Activated CD4-positive, alpha-beta memory T cell treated with anti-CD3 and anti-CD28 coated beads, Interleukin-2, amount 10 ng/mL, durations not matched to agents 7 days and 5 days (primary cell): Measurements from ENCODE around the gene VPS11. TPM values are rescaled to one million over a fixed set of nuclear protein-coding genes. Genes with fewer than 3 reads are reported as not detected.

Source experiments
- CTCF ChIA-PET: fragments of 350-600 bp; sonication (Branson Sonifier 250); formaldehyde crosslinking; loops from one replicate; lab custom pipeline; 2021; ENCODE audit warnings: antibody characterized with exemption, inconsistent platforms; lab: Charles Lee
- POLR2A ChIA-PET: fragments of 350-600 bp; sonication (Branson Sonifier 250); formaldehyde crosslinking; loops from one replicate; lab custom pipeline; 2021; ENCODE audit warnings: antibody characterized with exemption; lab: Charles Lee
- DNase-seq: peaks from one replicate; pipeline ENCODE4 v3.0.0-alpha.2; 2020
- H3K27ac Mint-ChIP-seq: one replicate; pipeline ENCODE4 v1.8.0; 2021; ENCODE audit warnings: mild to moderate bottlenecking, mixed read lengths
- H3K27me3 Mint-ChIP-seq: one replicate; pipeline ENCODE4 v1.8.0; 2021; ENCODE audit warnings: mixed read lengths
- H3K36me3 Mint-ChIP-seq: one replicate; pipeline ENCODE4 v1.8.0; 2021; ENCODE audit warnings: low read depth, mixed read lengths
- H3K4me1 Mint-ChIP-seq: one replicate; pipeline ENCODE4 v1.8.0; 2021; ENCODE audit warnings: mixed read lengths
- H3K4me3 Mint-ChIP-seq: one replicate; pipeline ENCODE4 v1.8.0; 2021; ENCODE audit warnings: mild to moderate bottlenecking, mixed read lengths
- H3K9me3 Mint-ChIP-seq: one replicate; pipeline ENCODE4 v1.8.0; 2021; ENCODE audit warnings: mixed read lengths
- total RNA-seq, 2 experiments: library from RNA; stranded (reverse); gene quantifications; one replicate each; pipeline ENCODE4 v1.2.3, GENCODE V29; 2021

Gene VPS11
- total RNA-seq = 10 to 100 TPM; 30.6 to 36.1 TPM

DNA sequence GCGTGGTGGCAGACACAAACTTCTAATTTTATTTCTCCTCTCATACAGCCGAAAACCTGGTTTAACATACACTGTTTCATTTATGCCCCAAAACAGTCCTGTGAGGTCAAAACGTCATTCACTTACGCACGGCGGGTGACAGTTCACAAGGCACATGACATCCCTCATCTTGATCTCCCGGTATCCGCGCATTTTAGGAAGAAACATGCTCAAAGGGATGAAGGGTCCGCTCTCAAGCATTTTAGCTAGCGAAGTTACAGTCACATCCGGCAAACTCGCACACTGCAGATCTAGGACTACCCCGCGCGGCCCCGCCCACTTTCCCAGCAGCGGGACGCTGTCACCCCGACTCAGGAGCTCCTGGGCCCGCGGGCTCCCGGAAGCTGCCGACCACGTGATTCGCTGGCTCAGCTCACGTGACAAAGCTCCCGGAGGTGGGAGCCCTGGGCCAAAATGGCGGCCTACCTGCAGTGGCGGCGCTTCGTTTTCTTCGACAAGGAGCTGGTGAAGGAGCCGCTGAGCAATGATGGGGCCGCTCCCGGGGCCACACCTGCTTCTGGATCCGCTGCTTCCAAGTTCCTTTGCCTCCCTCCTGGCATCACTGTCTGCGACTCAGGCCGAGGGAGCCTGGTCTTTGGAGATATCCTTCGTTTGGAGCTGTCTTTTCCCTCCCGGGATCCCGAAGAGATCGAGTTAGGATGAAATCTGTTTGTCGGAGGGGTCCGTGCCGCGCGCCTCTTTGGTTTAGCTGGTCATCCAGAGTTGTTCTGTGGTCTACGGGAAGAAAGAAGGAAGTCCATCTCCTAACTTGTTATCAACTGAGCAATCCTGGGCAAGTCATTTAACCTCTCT lies at the start of gene VPS11:
VPS11 (plus strand) TSS at position 448 of the 852 bp plus-strand sequence; CDS start at position 454, 6 bp downstream.
- ChIA-PET CTCF (interaction anchor here (0.5 to 2.7 kb wide), 24 partner anchors 10 to 314 kb away, joined by 3 to 21 read pairs (median 6); partner anchors contain the start of genes C2CD2L, CBL, DPAGT1 and HMBS), POLR2A (interaction anchor here (0.6 to 4.7 kb wide), 30 partner anchors 11 to 496 kb away, joined by 3 to 105 read pairs (median 6); partner anchors contain the start of genes C2CD2L, CBL, CENATAC and DDX6)
- Mint-ChIP-seq H3K9me3 (no peaks in the 10 kb centered on the region), H3K27ac (peak within 1 kb of the TSS; percentile 98), H3K36me3 (peaks cover 27% of the 10 kb centered on the region), H3K4me3 (peak within 1 kb of the TSS; percentile 98), H3K27me3 (no peaks in the 10 kb centered on the region), H3K4me1 (peaks cover 39% of the 10 kb centered on the region)
- DNase-seq = peak; percentile 98

DNA sequence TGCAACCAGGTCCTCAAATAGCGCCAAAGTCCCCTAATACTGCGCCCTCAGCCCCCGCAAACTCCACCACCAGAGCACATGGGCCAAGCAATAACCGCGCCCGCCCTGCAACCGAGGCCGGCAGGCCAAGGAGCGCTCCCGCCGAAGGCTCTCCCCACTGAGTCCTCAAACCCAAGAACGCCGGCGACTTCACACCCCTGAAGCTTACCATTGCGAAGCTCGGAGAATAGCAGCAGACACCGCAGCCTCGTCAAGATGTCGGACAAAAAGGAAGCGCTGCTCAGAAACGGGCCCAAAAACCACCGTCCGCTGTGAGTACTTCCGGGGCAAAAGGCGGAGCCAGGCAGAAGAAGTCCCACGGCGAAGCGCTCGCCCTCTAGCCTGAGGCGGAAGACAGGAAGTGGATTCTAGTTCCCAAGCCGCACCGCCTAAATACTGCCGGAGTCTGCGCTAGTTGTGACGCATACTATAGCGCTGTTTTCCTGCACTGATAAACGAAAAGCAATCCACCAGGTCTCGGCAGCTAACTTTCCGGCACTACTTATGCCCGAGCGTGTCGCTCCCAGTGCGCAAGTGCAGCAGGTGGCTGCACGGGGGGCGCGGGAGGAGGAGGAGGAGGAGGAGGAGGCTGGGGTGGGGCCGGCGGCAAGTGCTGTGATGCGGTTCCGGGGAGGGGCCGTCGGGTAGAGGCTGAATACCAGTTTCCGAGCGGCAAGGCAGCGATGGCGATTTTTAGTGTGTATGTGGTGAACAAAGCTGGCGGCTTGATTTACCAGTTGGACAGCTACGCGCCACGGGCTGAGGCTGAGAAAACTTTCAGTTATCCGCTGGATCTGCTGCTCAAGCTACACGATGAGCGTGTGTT lies 49.3 kb upstream of the VPS11 start, which contains the start of the genes RPS25 and TRAPPC4:
RPS25 (minus strand) TSS at position 270 of the 865 bp plus-strand sequence; CDS start at position 211, 59 bp downstream.
TRAPPC4 (plus strand) TSS at position 693 of the 865 bp plus-strand sequence; CDS start at position 723, 30 bp downstream.
- no peaks in the 10 kb centered on the region for H3K9me3 Mint-ChIP-seq
- peak; percentile 96 for DNase-seq
- CTCF ChIA-PET = interaction anchor here (1.1 to 3.2 kb wide), 7 partner anchors 12 to 320 kb away, joined by 3 to 29 read pairs (median 7); partner anchors contain the start of genes CENATAC, HYOU1, SLC37A4 and VPS11
- H3K27ac Mint-ChIP-seq = peak within 1 kb of the TSS; percentile 100
- peak within 1 kb of the TSS; percentile 90 for H3K4me3 Mint-ChIP-seq
- H3K36me3 Mint-ChIP-seq = peaks cover 78% of the 10 kb centered on the region
- H3K27me3 Mint-ChIP-seq = no peaks in the 10 kb centered on the region
- POLR2A ChIA-PET = interaction anchor here (0.8 to 12.8 kb wide), 27 partner anchors 11 to 446 kb away, joined by 3 to 150 read pairs (median 4); partner anchors contain the start of genes ARCN1, C2CD2L, CENATAC and DDX6
- peaks cover 56% of the 10 kb centered on the region for H3K4me1 Mint-ChIP-seq

DNA sequence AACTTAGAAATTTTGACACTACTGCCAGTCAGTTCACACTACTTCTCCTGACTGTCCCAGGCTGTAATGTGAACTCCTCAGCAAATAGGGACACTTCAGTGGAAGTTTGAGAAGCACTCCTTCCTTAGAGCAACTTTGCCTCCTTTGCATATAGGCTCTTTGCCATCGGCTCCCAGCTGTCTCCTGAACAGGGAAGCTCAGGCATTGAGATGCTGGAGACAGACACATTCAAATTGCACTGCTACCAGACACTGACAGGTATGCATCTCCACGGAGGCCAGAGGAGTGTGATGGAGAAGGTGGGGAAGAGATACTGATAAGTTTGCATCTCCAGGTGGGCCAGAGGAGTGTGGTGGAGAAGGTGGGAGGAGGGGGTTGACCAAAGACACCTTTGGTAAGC lies 47.6 kb upstream of the VPS11 start:
- no peak for DNase-seq
- H3K9me3 Mint-ChIP-seq = no peaks in the 10 kb centered on the region
- H3K27me3 Mint-ChIP-seq = no peaks in the 10 kb centered on the region
- H3K4me3 Mint-ChIP-seq = peak overlapping the region; percentile 90
- H3K27ac Mint-ChIP-seq = peak overlapping the region; percentile 100
- peaks cover 64% of the 10 kb centered on the region for H3K4me1 Mint-ChIP-seq
- POLR2A ChIA-PET = interaction anchor here (1.6 to 12.8 kb wide), 10 partner anchors 9 to 87 kb away, joined by 4 to 150 read pairs (median 24); partner anchors contain the start of genes C2CD2L, CENATAC, DPAGT1 and HYOU1
- CTCF ChIA-PET = interaction anchor here (1.3 to 3.2 kb wide), 6 partner anchors 11 to 318 kb away, joined by 3 to 29 read pairs (median 6); partner anchors contain the start of genes CENATAC, HYOU1 and SLC37A4
- H3K36me3 Mint-ChIP-seq = peaks cover 79% of the 10 kb centered on the region

DNA sequence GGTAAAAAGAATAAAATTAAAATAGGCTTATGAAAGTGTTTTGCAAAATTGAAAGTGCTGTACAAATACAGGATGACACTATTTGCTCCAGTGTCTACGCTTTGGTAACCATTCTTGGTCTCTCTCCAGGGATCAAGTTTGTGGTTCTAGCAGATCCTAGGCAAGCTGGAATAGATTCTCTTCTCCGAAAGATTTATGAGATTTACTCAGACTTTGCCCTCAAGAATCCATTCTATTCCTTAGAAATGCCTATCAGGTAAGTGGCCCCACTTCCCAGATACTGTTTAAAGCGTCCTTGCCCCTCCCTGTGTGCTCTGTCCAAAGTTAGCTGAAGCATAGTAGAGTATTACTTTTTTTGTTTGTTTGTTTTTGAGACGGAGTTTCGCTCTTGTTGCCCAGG lies 46.0 kb upstream of the VPS11 start:
- POLR2A ChIA-PET = interaction anchor here (1.7 kb wide), 1 partner anchor 9 kb away, joined by 7 read pairs; the partner anchor contains the start of gene SLC37A4
- no peaks in the 10 kb centered on the region for H3K27me3 Mint-ChIP-seq
- H3K27ac Mint-ChIP-seq = peak overlapping the region; percentile 53
- DNase-seq = no peak
- H3K36me3 Mint-ChIP-seq = peaks cover 72% of the 10 kb centered on the region
- H3K4me1 Mint-ChIP-seq = peaks cover 56% of the 10 kb centered on the region
- no peaks in the 10 kb centered on the region for H3K9me3 Mint-ChIP-seq
- CTCF ChIA-PET = interaction anchor here (0.5 to 3.1 kb wide), 2 partner anchors 9 to 170 kb away, joined by 3 to 12 read pairs; partner anchors contain the start of gene SLC37A4
- no peak overlapping the region for H3K4me3 Mint-ChIP-seq

DNA sequence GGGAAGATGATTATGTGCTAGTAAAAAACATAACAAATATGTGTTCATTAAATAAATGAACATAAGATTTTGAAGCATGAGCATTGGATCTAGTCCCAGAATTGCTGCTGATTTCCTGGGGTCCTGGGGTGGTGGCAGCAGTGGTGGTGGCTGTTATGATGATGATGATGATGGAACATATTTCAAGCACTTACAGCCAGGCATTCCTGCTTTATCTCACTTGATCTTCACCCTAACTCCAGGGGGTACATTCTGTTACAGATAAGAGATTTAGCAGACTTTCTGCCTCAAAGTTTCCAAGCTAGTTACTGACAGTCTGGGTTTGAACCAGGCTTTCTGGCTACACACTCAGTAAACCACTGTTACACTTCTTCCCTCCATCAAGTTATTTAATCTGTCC lies 43.9 kb upstream of the VPS11 start:
- H3K36me3 Mint-ChIP-seq = peaks cover 62% of the 10 kb centered on the region
- peaks cover 61% of the 10 kb centered on the region for H3K4me1 Mint-ChIP-seq
- CTCF ChIA-PET = interaction anchor here (0.8 kb wide), 1 partner anchor 34 kb away, joined by 3 read pairs; no protein-coding TSS in a partner anchor
- no peak for DNase-seq
- H3K27me3 Mint-ChIP-seq = no peaks in the 10 kb centered on the region
- peak overlapping the region; percentile 47 for H3K27ac Mint-ChIP-seq
- H3K4me3 Mint-ChIP-seq = no peak overlapping the region
- H3K9me3 Mint-ChIP-seq = no peaks in the 10 kb centered on the region
- POLR2A ChIA-PET = interaction anchor here (0.8 to 1.4 kb wide), 3 partner anchors 10 to 234 kb away, joined by 3 to 4 read pairs (median 4); partner anchors contain the start of gene HYOU1

DNA sequence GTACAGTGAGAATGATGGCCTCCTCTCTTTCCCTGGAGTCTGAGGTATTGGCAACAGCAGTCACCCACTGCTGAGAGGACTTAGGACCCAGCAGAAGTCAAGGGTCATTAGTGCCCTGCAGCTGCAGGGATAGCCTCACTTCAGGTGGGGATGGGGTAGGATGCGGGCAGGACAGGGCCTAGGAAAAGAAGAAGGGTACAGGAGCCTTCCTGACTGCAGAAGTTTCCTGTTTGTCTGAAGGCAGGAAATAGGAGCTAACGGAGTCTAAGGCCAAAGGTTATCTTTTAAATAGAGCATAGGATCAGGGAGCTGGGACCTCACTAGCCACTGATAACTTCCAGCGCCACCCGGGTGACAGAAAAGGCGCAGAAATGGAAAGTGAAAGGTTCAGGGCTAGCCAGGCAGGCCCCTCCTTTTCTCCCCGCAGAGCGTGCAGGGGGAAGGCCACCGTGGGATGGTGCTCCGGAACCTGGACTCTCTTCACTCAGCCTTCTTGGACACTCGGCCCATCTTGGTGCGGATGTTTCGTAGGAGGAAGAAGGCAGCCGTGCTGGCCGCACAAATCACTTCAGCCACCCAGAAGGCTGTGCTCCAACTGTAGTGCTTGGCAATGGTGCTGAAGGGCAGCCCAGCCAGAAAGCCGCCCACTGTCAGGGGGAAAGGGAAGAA lies 43.1 kb upstream of the VPS11 start:
- H3K4me3 Mint-ChIP-seq = no peak overlapping the region
- ChIA-PET CTCF (interaction anchor here (0.7 to 0.8 kb wide), 2 partner anchors 13 to 35 kb away, joined by 3 read pairs; no protein-coding TSS in a partner anchor), POLR2A (interaction anchor here (0.8 to 1.6 kb wide), 3 partner anchors 11 to 235 kb away, joined by 3 to 9 read pairs (median 4); partner anchors contain the start of gene CENATAC)
- no peaks in the 10 kb centered on the region for H3K27me3 Mint-ChIP-seq
- H3K27ac Mint-ChIP-seq = peak overlapping the region; percentile 47
- H3K9me3 Mint-ChIP-seq = no peaks in the 10 kb centered on the region
- H3K36me3 Mint-ChIP-seq = peaks cover 62% of the 10 kb centered on the region
- peaks cover 68% of the 10 kb centered on the region for H3K4me1 Mint-ChIP-seq
- DNase-seq = no peak

DNA sequence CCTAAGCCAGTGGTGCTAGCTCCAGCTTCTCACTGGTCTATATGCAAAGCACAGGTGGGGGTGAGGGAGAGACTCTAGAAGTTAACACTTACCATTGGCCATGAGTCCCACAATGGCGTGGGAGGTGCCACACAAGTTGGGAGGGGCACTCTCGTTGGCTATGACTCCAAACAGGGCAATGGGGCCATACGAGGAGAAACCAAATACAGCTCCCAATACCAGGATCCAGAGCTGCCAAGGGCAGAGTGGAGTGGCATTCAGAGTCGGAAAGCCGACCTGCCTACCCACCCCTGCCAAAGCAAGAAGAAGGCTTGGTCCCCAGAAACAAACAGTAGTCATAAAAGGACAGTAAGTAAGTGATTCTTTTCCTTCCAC lies 42.5 kb upstream of the VPS11 start:
- no peaks in the 10 kb centered on the region for H3K27me3 Mint-ChIP-seq
- DNase-seq = no peak
- H3K4me1 Mint-ChIP-seq = peaks cover 67% of the 10 kb centered on the region
- peaks cover 58% of the 10 kb centered on the region for H3K36me3 Mint-ChIP-seq
- H3K27ac Mint-ChIP-seq = no peak overlapping the region
- H3K4me3 Mint-ChIP-seq = no peak overlapping the region
- no peaks in the 10 kb centered on the region for H3K9me3 Mint-ChIP-seq
- ChIA-PET POLR2A (interaction anchor here (1.6 kb wide), 1 partner anchor 28 kb away, joined by 9 read pairs; the partner anchor contains the start of gene CENATAC), CTCF (interaction anchor here (0.7 kb wide), 1 partner anchor 13 kb away, joined by 3 read pairs; no protein-coding TSS in a partner anchor)

DNA sequence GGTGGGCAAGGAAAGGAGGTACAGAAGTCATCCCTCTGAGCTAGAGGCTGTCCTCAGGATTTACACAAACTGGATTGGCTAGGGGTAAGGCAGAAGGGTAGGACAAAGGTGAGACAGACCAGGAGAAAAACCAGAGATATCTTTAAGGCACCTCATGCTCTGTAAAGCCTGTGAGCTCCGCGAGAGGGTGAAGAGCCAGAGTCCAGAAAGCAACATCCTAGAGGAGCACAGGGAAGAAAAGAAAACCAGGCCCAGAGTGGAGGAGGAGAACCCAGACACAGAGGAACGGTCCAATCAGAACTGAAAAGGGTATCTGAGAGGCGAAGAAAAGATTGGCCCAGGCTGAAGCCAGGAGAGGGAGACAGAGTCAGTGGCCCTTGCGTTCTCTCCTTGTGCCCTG lies 42.1 kb upstream of the VPS11 start:
- CTCF ChIA-PET = no interaction called here
- no peak for DNase-seq
- POLR2A ChIA-PET = interaction anchor here (1.6 kb wide), 1 partner anchor 28 kb away, joined by 9 read pairs; the partner anchor contains the start of gene CENATAC
- Mint-ChIP-seq H3K4me3 (no peak overlapping the region), H3K9me3 (no peaks in the 10 kb centered on the region), H3K36me3 (peaks cover 54% of the 10 kb centered on the region), H3K27ac (no peak overlapping the region), H3K27me3 (no peaks in the 10 kb centered on the region), H3K4me1 (peaks cover 62% of the 10 kb centered on the region)

DNA sequence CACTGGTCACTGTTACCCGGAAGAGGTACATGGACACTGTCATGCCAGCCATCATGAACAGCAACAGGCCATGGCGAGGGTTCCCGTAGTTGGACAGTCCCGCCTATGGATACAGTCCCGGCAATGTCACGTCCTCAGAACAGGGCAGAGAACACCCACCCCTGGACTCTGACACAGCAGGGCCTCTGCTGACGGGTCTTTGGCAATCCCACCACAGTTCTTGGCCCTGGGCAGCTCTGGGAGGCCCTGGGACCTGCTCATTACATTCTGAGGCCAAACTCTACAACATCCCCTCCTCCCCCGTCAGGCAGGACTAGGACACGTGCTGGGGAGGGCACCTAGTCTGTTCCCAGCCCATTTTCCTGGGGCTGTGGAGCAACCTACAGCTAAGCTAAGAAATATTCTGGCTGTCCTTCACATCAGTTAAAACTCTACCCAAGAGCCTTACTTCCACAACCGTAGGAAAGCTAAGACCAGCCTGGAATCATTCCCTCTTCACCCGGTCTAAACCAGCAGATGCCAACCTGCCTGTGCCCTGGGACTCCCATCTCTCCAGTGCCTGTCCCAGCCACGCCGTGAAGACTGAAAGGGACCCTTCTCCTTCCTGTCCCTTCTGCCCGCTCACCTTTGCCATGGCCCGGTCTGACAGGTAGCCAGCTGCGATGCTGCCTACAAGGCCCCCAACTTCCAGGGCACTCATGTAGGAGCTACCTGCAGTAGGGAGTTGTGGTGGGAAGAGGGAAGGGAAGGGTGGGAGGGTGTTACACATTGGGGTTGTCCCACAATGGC lies 41.4 kb upstream of the VPS11 start:
- H3K27me3 Mint-ChIP-seq = no peaks in the 10 kb centered on the region
- H3K4me3 Mint-ChIP-seq = no peak overlapping the region
- peaks cover 53% of the 10 kb centered on the region for H3K36me3 Mint-ChIP-seq
- peaks cover 59% of the 10 kb centered on the region for H3K4me1 Mint-ChIP-seq
- no peak for DNase-seq
- no peak overlapping the region for H3K27ac Mint-ChIP-seq
- ChIA-PET CTCF (no interaction called here), POLR2A (interaction anchor here (1.6 to 5.9 kb wide), 2 partner anchors 8 to 29 kb away, joined by 9 to 115 read pairs; partner anchors contain the start of genes CENATAC, RPS25 and TRAPPC4)
- H3K9me3 Mint-ChIP-seq = no peaks in the 10 kb centered on the region

DNA sequence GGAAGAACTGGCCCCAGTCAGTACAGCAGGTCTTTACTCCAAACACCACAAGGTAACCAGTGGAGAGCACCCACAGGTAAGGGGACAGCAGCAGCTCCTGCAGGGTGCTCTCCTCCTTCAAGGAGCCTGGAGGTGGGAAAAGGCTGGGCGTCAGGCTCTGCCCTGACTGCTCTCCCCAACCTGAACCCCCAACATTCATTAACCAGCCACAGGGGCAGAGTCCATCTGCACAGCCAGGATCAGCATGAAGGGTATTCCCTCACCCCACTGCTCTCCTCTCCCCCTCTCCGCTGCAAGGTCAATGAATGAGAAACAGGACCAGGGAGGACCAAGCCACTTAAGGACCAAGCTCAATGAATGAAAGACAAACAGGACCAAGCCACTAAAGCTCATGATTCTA lies 40.6 kb upstream of the VPS11 start:
- H3K4me1 Mint-ChIP-seq = peaks cover 54% of the 10 kb centered on the region
- POLR2A ChIA-PET = interaction anchor here (0.5 to 5.9 kb wide), 2 partner anchors 9 to 183 kb away, joined by 3 to 115 read pairs; partner anchors contain the start of genes RPS25 and TRAPPC4
- no peak overlapping the region for H3K27ac Mint-ChIP-seq
- CTCF ChIA-PET = no interaction called here
- no peak for DNase-seq
- H3K9me3 Mint-ChIP-seq = no peaks in the 10 kb centered on the region
- H3K27me3 Mint-ChIP-seq = no peaks in the 10 kb centered on the region
- peaks cover 47% of the 10 kb centered on the region for H3K36me3 Mint-ChIP-seq
- no peak overlapping the region for H3K4me3 Mint-ChIP-seq
